C4-2B (cell line): ENCODE measurements around the gene DVL2.

Experiments
- H3K27ac ChIP-seq: fragments of 450-650 bp; 2 replicates; pipeline ENCODE4 v1.5.1; 2017
- ZFX ChIP-seq: fragments of 450-650 bp; IDR thresholded peaks from 2 replicates; pipeline ENCODE4 v1.6.1; 2017
- TF ChIP-seq, protein P1 (sequence below): fragments of 450-650 bp; conservative IDR thresholded peaks from 2 replicates; pipeline ENCODE4 v1.5.1; 2017; ENCODE audit warnings: mild to moderate bottlenecking

Gene DVL2

DNA sequence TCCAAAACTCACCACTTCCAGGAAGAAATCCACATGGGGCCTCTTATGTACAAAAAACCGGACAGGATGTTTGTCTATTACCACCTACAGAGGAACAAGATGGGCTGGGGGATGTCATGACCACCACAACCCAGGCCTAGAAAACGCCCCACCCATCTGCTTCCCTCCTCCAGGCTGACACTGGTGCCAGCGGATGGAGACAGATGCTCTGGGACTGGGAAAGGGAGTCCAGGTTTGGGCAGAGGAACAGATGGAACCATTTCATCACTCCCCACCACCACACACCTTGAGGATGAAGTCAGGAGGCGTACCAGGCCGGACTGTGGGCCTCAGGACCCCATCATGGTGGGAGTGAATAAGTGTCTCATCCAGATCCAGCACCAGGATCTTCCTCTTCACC, 12.5 kb upstream of the DVL2 start:
- H3K27ac ChIP-seq: no peak overlapping the region
- no peak for TF ChIP-seq ZFX
- TF ChIP-seq, protein P1, sequence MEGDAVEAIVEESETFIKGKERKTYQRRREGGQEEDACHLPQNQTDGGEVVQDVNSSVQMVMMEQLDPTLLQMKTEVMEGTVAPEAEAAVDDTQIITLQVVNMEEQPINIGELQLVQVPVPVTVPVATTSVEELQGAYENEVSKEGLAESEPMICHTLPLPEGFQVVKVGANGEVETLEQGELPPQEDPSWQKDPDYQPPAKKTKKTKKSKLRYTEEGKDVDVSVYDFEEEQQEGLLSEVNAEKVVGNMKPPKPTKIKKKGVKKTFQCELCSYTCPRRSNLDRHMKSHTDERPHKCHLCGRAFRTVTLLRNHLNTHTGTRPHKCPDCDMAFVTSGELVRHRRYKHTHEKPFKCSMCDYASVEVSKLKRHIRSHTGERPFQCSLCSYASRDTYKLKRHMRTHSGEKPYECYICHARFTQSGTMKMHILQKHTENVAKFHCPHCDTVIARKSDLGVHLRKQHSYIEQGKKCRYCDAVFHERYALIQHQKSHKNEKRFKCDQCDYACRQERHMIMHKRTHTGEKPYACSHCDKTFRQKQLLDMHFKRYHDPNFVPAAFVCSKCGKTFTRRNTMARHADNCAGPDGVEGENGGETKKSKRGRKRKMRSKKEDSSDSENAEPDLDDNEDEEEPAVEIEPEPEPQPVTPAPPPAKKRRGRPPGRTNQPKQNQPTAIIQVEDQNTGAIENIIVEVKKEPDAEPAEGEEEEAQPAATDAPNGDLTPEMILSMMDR: no peak

DNA sequence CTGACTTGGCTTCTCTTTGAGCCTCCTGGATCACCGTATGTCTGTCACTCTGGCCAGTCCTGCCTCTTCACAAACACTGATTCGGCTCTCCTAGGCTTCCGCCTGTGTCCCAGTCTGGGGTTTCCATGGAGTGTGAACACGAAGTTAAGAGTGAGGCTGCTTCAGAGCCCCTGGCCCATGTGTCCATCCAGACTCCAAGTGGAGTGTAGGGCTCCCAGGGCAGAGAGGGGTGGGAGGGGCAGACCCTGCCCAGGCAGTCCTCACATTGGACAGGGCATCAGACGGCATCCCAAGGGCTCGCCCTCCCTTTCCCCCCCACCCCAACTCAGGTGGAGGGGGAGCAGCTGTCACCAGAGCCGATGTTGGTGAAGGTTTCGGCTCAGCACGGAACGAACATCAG, 9.5 kb upstream of the DVL2 start:
- H3K27ac ChIP-seq: peak overlapping the region; percentile 94; the same call in 1 of the 2 replicates

DNA sequence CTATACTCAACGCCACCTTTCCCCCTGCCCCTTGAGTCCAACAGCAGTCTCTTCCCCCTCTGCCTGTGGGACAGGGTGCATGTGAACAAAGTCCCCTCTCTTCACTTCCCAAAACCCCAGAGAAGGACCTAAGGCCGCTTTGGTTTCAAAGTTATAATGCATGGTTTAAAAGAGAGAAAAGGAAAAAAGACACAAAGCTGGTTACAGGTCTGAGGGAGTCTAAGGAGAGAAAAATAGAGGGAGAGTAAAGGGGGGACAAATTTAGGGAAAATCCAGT, 9.1 kb upstream of the DVL2 start:
- H3K27ac ChIP-seq: peak overlapping the region; percentile 94

DNA sequence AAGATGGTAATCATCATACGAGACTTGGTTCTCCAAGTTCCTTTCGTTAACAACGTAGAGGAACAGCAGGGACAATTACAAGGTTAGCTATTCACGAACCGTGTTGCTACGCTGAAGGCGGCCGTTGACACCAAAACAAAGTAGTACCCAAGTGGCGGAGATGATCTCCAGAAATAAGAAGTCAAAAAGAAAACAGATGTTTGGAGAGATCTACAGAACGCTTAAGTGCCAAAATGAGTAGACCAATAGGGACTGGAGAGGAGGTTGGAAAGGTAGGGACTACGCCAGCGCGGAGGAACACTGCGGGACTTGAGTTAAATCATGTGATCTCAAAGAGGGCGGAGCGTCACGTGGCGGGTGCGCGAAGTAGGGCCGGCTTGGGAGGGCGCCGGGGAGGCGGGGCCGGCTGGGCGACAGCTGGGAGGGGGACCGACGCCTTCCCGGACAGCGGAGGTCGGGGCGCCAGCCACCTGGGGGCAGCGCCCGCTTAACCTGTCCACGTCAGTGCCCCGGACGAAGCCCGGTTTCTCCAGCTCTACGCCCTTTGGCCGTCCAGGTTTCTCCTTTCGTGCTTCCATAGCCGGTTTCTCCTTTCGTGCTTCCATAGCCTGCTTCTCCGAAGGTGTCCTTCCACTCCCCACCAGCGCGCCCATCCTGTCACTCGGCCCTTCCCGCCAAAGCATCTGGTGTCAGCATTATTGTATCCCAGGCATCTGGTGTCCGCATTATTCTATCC, 8.6 kb upstream of the DVL2 start:
- TF ChIP-seq ZFX: no peak
- TF ChIP-seq, protein P1: no peak
- H3K27ac ChIP-seq: peak overlapping the region; percentile 94

More for the DNA sequence above, 9.1 kb upstream of the DVL2 start:
- TF ChIP-seq, protein P1: no peak
- no peak for TF ChIP-seq ZFX

DNA sequence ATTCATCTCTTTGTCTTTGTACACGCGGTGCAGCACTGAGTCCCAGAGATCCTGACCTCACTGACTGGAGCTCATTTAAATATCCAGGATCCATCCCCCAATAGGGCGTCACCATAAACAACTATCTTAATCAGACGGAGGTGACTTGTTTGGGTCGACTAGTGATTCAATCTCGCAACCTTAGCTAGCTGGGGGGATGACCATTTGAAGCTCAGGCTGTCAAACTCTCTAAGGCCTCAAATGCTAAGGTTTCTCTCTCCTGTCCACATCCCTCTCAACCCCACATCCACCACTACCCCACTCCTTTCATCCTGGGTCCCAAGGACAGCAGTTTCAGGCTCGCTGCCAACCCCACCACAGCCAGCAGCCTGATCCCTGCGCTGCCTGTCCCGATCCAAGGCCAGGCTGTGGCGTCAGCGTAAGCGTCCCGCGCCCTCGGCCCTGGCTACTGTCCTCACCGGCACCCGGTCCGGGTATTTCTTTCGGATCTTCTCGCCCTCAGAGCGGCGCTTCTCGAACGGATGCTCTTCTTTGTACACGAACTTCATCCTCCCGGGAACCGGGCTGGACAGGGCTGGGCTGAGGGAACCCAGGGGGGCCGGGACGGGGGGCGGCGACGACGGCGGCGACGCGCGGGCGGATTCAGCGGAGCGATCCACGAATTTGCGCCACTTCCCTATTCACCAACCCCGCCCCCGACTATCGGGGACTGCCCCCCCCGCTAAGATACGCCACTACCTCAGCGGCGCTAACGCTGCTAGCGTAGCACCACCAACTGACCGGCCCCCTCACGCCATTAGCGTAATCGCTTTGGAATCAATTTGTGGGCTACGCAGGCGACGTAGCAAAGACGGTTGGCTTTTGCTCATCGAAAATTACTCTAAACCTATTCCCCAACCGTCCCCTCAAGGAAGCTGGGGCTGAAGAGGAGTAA, 7.7 kb upstream of the DVL2 start, which contains the start of gene GABARAP:
Gene GABARAP (minus strand): TSS at position 667 of the 934 bp plus-strand sequence. CDS start 119 bp downstream, at position 548.
- TF ChIP-seq, protein P1: no peak
- 0 out of 2 replicates have a peak, but pooled peaks have one; percentile 24 for TF ChIP-seq ZFX
- peak within 1 kb of the TSS; percentile 94 for H3K27ac ChIP-seq

DNA sequence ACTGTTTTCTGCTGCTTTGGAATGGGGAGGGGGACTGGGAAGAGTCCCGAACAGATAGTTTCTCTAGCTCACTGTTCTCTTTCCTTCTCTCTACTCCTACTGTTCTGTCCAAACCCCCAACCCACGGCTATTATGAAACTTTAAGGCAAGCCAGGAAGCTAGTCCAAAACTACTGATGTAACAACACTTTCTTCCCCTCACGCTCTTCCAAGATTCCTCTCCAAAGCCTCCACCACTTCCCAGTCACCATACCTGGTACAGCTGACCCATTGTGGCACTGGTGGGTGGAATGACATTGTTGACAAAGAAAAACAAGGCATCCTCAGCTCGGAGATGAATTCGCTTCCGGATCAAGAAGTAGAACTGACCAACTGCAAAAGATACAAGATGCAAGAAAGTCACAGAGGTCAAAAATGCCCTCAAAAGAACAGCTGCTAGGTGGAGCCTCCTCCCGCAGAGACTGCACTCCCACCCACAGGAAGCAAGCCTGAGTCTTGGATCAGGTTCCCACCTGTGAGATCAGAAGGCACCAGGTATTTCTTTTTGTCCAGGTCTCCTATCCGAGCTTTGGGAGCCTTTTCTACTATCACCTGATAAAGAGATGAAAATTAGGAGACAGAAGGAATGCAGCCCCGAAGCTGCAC, 6.9 kb upstream of the DVL2 start:
- H3K27ac ChIP-seq: peak overlapping the region; percentile 94

DNA sequence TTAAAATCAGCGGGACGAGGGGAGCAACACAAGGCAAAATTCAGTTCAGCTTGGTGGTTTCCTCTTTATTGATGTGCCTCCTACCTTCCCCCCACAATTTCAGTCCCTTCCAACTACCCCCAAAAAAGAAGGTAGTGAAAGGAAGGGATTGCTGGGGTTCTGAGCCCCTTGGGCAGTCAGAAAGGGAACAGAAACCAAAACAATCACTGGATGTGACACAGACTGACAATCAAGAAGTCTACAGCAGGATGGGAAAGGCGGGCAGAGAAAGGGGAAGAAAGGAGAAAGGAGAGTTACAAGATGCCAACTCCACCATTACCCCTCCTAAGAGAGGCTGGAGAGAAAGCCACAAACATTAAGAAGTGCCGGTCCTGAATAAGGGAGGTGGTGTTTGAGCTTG, 6.1 kb upstream of the DVL2 start:
- peak overlapping the region; percentile 94 for H3K27ac ChIP-seq
- TF ChIP-seq, protein P1: no peak
- TF ChIP-seq ZFX: no peak

More for the DNA sequence above, 6.9 kb upstream of the DVL2 start:
- TF ChIP-seq ZFX: no peak
- TF ChIP-seq, protein P1: no peak
